ENCODE results near the gene KLK7.

DNA sequence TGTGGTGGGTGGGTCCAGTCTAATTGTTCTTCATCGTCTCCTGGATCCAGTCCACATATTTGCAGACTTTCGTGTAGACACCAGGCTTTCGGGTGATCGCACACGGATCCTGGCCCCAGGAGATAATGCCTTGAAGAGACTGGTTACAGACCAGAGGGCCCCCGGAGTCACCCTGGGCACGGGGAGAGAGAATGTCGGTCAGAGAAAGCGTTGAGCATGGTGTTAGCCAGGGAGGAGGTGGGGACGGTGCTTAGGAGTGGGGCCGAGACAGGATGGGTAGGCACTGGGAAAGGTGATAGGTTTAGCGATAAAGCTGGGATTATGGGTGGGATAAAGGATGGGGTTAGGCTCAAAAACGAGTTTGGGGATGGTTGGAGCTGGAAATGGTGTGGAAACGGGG, 38.8 kb upstream of the KLK7 start:
- TF ChIP-seq, protein P1, sequence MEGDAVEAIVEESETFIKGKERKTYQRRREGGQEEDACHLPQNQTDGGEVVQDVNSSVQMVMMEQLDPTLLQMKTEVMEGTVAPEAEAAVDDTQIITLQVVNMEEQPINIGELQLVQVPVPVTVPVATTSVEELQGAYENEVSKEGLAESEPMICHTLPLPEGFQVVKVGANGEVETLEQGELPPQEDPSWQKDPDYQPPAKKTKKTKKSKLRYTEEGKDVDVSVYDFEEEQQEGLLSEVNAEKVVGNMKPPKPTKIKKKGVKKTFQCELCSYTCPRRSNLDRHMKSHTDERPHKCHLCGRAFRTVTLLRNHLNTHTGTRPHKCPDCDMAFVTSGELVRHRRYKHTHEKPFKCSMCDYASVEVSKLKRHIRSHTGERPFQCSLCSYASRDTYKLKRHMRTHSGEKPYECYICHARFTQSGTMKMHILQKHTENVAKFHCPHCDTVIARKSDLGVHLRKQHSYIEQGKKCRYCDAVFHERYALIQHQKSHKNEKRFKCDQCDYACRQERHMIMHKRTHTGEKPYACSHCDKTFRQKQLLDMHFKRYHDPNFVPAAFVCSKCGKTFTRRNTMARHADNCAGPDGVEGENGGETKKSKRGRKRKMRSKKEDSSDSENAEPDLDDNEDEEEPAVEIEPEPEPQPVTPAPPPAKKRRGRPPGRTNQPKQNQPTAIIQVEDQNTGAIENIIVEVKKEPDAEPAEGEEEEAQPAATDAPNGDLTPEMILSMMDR (conservative IDR thresholded peaks at IDR 0.05; ENCODE audit: low read length): no peak
- no peak for TF ChIP-seq EZH2phosphoT487 (IDR thresholded peaks at IDR 0.05; ENCODE audit: borderline replicate concordance)

Data from Loucy (cell line).